Measurements from ENCODE around the gene CCDC81.
"Not testable (repeated sequence)": the region's sequence is repeated elsewhere in the genome, so short reads cannot be mapped to it uniquely, and the experiment has no call there.

The CCDC81 gene

DNA sequence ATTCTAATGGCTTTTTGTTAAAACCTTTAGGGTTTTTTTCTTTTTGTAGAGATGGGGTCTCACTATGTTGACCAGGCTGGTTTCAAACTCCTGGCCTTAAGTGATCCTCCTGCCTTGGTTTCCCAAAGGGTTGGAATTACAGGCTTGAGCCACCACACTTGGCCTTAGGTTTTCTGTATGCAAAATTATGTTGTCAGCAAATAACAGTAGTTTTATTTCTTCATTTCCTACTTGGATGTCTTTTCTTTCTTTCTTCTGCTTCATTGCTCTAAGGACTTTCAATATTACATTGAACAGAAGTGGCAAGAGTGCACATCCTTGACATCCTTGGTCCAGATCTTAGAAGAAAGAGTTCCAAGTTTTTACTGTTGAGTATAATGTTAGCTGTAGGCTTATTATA, 52.8 kb downstream of the CCDC81 start:
- Histone ChIP-seq H3K36me3 (ENCODE audit: insufficient read depth, low read length) (peaks cover 19% of the 10 kb centered on the region), H3K4me1 (ENCODE audit: insufficient read depth, low read length) (no peaks in the 10 kb centered on the region), H3K27me3 (ENCODE audit: insufficient read depth, low read length) (no peaks in the 10 kb centered on the region), H3K4me3 (ENCODE audit: low read length) (no peak overlapping the region), H3K9me3 (ENCODE audit: low read length) (peaks cover 13% of the 10 kb centered on the region), H2AFZ (ENCODE audit: low read depth, low read length) (no peak overlapping the region)

DNA sequence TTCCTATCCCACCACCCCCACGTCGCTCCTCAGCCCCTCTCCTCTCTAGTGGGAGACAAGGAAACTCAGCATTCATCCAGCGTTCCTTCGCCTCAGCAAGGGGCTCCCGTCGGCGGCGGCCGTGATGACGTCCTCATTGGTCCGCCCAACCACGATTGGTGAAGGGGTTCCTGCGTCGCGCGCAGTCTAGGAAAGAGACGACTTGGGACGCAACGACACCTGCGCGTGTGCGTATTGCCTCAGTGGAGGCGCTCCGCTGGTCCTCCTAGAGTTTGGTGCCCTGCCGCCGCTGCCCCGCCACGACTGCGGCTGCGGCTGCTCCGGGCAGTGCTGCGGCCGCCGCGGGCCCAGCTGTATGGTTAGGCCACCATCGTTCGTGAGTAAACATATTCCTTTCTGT, 56.6 kb downstream of the CCDC81 start:
- Histone ChIP-seq H3K4me3 (ENCODE audit: low read length) (no peak overlapping the region), H2AFZ (ENCODE audit: low read depth, low read length) (no peak overlapping the region), H3K9me3 (ENCODE audit: low read length) (peaks cover 13% of the 10 kb centered on the region), H3K36me3 (ENCODE audit: insufficient read depth, low read length) (peaks cover 7% of the 10 kb centered on the region), H3K27me3 (ENCODE audit: insufficient read depth, low read length) (no peaks in the 10 kb centered on the region), H3K4me1 (ENCODE audit: insufficient read depth, low read length) (no peaks in the 10 kb centered on the region)

DNA sequence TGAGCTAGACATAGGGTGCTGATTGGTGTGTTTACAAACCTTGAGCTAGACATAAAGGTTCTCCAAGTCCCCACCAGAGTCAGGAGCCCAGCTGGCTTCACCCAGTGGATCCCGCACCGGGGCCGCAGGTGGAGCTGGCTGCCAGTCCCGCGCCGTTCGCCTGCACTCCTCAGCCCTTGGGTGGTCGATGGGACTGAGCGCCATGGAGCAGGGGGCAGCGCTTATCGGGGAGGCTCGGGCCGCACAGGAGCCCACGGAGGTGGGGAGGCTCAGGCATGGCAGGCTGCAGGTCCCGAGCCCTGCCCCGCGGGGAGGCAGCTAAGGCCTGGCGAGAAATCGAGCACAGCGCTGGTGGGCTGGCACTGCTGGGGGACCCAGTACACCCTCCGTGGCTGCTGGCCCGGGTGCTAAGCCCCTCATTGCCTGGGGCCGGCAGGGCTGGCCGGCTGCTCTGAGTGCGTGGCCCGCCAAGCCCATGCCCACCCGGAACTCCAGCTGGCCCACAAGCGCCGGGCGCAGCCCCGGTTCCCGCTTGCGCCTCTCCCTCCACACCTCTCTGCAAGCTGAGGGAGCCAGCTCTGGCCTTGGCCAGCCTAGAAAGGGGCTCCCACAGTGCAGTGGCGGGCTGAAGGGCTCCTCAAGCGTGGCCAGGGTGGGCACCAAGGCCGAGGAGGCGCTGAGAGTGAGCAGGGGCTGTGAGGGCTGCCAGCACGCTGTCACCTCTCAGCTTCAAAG, 58.8 kb downstream of the CCDC81 start:
- not testable (repeated sequence) for H3K36me3 ChIP-seq (ENCODE audit: insufficient read depth, low read length); H2AFZ ChIP-seq (ENCODE audit: low read depth, low read length); H3K4me1 ChIP-seq (ENCODE audit: insufficient read depth, low read length); H3K4me3 ChIP-seq (ENCODE audit: low read length); H3K27me3 ChIP-seq (ENCODE audit: insufficient read depth, low read length)
- peaks cover 13% of the 10 kb centered on the region for H3K9me3 ChIP-seq (ENCODE audit: low read length)

DNA sequence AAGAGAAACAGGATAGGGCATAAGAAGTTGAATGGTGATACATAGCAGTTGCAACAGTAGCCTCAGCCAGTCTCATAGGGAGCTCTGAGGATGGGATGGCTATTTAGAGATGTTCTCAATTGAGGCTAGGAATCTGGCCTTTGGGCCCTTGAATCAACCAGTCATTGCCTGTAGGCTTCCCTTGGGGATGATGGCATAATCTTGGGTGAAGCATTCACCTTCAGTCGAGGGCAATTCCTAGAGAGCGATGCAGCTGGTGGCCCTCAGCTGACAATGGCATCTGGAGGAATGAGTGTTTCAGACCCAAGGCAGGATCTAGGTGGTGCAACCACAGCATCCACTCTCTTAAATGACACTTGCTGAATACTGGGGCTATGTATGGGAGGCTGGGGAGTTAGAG, 61.0 kb downstream of the CCDC81 start:
- no peak overlapping the region for H2AFZ ChIP-seq (ENCODE audit: low read depth, low read length)
- H3K9me3 ChIP-seq (ENCODE audit: low read length), result peaks cover 9% of the 10 kb centered on the region
- no peaks in the 10 kb centered on the region for H3K27me3 ChIP-seq (ENCODE audit: insufficient read depth, low read length)
- peaks cover 6% of the 10 kb centered on the region for H3K4me1 ChIP-seq (ENCODE audit: insufficient read depth, low read length)
- H3K4me3 ChIP-seq (ENCODE audit: low read length), result no peak overlapping the region
- H3K36me3 ChIP-seq (ENCODE audit: insufficient read depth, low read length), result peaks cover 7% of the 10 kb centered on the region

GRCh38 chr11:86438685-86439084, 64.0 kb downstream of the CCDC81 start:
- peaks cover 6% of the 10 kb centered on the region for H3K4me1 ChIP-seq (ENCODE audit: insufficient read depth, low read length)
- no peak overlapping the region for H2AFZ ChIP-seq (ENCODE audit: low read depth, low read length)
- no peak overlapping the region for H3K4me3 ChIP-seq (ENCODE audit: low read length)
- H3K36me3 ChIP-seq (ENCODE audit: insufficient read depth, low read length), result no peaks in the 10 kb centered on the region
- H3K27me3 ChIP-seq (ENCODE audit: insufficient read depth, low read length), result no peaks in the 10 kb centered on the region
- H3K9me3 ChIP-seq (ENCODE audit: low read length), result no peaks in the 10 kb centered on the region

DNA sequence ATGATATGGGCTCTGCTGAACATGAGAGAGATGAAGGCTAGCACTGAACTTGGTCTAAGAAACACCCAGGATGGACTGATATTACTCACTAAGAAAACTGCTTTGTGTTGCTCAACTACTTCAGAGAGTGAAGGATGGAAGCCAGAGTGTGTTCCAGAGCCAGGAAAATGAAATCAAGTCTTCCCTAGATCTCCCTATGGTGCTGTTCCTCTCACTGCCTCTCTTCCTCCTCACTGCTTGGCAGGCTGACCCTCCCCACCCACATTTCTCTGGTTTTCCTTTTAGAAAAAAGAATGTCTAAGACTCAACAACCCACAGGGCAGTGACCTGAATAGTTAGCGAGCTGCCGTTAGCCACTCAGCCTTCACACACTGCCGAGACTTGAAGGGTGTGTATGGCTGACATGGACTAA, 65.6 kb downstream of the CCDC81 start:
- no peak overlapping the region for H3K4me3 ChIP-seq (ENCODE audit: low read length)
- H3K4me1 ChIP-seq (ENCODE audit: insufficient read depth, low read length), result peaks cover 6% of the 10 kb centered on the region
- H3K27me3 ChIP-seq (ENCODE audit: insufficient read depth, low read length), result no peaks in the 10 kb centered on the region
- H3K36me3 ChIP-seq (ENCODE audit: insufficient read depth, low read length), result no peaks in the 10 kb centered on the region
- no peaks in the 10 kb centered on the region for H3K9me3 ChIP-seq (ENCODE audit: low read length)
- no peak overlapping the region for H2AFZ ChIP-seq (ENCODE audit: low read depth, low read length)

DNA sequence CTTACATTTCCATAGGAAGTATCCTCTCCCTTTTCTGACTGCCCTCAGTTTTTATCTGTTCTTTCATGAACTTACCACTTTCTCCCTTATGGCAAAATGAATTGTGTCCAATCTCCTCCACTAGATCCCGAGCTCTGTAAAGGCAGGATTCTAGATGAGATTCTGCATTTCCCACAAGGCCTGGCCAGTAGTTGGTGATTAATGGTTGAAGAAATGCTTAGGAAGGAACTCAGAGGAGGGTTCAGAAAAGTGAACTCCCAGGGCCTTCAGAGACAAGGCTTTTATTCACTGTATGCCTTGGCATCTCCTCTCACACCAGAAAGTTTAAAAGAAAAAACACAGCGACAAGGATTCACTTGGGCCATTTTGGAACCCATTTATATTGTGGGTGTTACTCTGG, 66.2 kb downstream of the CCDC81 start:
- Histone ChIP-seq H3K36me3 (ENCODE audit: insufficient read depth, low read length) (no peaks in the 10 kb centered on the region), H3K4me3 (ENCODE audit: low read length) (no peak overlapping the region)

DNA sequence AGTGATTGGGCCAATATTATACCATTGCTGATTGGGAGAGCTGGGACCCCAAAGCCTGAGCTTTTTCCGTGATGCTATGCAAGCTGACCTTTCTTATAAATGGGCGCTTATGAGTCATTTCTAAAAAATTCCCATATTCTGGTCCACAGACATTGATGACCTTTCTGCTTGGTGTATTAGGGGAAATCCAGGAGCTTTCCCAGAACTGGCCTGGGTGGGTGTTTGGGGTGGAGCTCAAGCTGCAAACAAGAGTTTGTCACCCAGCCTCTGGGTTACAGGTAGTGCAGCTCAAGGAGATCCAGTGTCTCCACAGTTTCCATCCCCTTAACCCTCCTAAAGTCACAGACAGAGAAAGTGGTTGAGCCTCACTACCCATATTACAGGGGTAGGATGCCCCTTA, 67.7 kb downstream of the CCDC81 start:
- Histone ChIP-seq H3K36me3 (ENCODE audit: insufficient read depth, low read length) (no peaks in the 10 kb centered on the region), H3K27me3 (ENCODE audit: insufficient read depth, low read length) (no peaks in the 10 kb centered on the region), H2AFZ (ENCODE audit: low read depth, low read length) (no peak overlapping the region), H3K4me3 (ENCODE audit: low read length) (no peak overlapping the region), H3K9me3 (ENCODE audit: low read length) (peaks cover 4% of the 10 kb centered on the region), H3K4me1 (ENCODE audit: insufficient read depth, low read length) (peaks cover 6% of the 10 kb centered on the region)

More for the DNA sequence above, 66.2 kb downstream of the CCDC81 start:
- no peaks in the 10 kb centered on the region for H3K9me3 ChIP-seq (ENCODE audit: low read length)
- H3K27me3 ChIP-seq (ENCODE audit: insufficient read depth, low read length), result no peaks in the 10 kb centered on the region
- peaks cover 6% of the 10 kb centered on the region for H3K4me1 ChIP-seq (ENCODE audit: insufficient read depth, low read length)
- no peak overlapping the region for H2AFZ ChIP-seq (ENCODE audit: low read depth, low read length)

- H3K27me3 ChIP-seq (ENCODE audit: insufficient read depth, low read length), result no peaks in the 10 kb centered on the region
- H3K9me3 ChIP-seq (ENCODE audit: low read length), result peaks cover 4% of the 10 kb centered on the region
- no peaks in the 10 kb centered on the region for H3K36me3 ChIP-seq (ENCODE audit: insufficient read depth, low read length)
- H3K4me3 ChIP-seq (ENCODE audit: low read length), result no peak overlapping the region
- H2AFZ ChIP-seq (ENCODE audit: low read depth, low read length), result no peak overlapping the region
- H3K4me1 ChIP-seq (ENCODE audit: insufficient read depth, low read length), result peaks cover 6% of the 10 kb centered on the region
Observed at GRCh38 chr11:86442827-86443226, 68.1 kb downstream of the CCDC81 start.

GRCh38 chr11:86443415-86443814, 68.7 kb downstream of the CCDC81 start:
- no peaks in the 10 kb centered on the region for H3K36me3 ChIP-seq (ENCODE audit: insufficient read depth, low read length)
- peaks cover 6% of the 10 kb centered on the region for H3K4me1 ChIP-seq (ENCODE audit: insufficient read depth, low read length)
- no peak overlapping the region for H3K4me3 ChIP-seq (ENCODE audit: low read length)
- no peaks in the 10 kb centered on the region for H3K27me3 ChIP-seq (ENCODE audit: insufficient read depth, low read length)
- peaks cover 4% of the 10 kb centered on the region for H3K9me3 ChIP-seq (ENCODE audit: low read length)
- H2AFZ ChIP-seq (ENCODE audit: low read depth, low read length), result no peak overlapping the region

DNA sequence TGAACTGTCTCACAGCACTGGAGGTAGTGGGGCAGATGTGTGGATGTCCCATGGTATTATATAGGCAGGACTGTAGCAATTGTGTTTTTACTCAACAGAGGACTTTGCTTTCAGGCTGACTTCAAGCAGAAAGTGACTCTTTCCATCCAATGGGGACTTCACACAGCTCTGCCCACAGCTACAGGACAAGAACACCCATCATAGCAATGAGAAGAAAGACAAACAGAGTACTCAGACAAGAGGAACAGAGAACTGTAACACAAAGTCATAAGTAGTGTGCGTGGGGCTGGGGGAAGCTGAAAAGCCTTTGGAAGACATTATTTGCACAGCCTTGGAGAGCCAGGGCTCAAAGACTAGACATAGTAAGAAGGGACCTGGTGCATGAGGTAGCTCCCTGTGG, 70.3 kb downstream of the CCDC81 start:
- no peaks in the 10 kb centered on the region for H3K36me3 ChIP-seq (ENCODE audit: insufficient read depth, low read length)
- no peak overlapping the region for H2AFZ ChIP-seq (ENCODE audit: low read depth, low read length)
- no peaks in the 10 kb centered on the region for H3K27me3 ChIP-seq (ENCODE audit: insufficient read depth, low read length)
- peaks cover 4% of the 10 kb centered on the region for H3K9me3 ChIP-seq (ENCODE audit: low read length)
- peaks cover 6% of the 10 kb centered on the region for H3K4me1 ChIP-seq (ENCODE audit: insufficient read depth, low read length)
- H3K4me3 ChIP-seq (ENCODE audit: low read length), result no peak overlapping the region

- Histone ChIP-seq H3K4me3 (ENCODE audit: low read length) (no peak overlapping the region), H3K36me3 (ENCODE audit: insufficient read depth, low read length) (no peaks in the 10 kb centered on the region), H3K27me3 (ENCODE audit: insufficient read depth, low read length) (no peaks in the 10 kb centered on the region), H3K4me1 (ENCODE audit: insufficient read depth, low read length) (no peaks in the 10 kb centered on the region), H3K9me3 (ENCODE audit: low read length) (peaks cover 5% of the 10 kb centered on the region), H2AFZ (ENCODE audit: low read depth, low read length) (no peak overlapping the region)
Observed at GRCh38 chr11:86446163-86446923, 71.7 kb downstream of the CCDC81 start.

- no peak overlapping the region for H2AFZ ChIP-seq (ENCODE audit: low read depth, low read length)
- no peak overlapping the region for H3K4me3 ChIP-seq (ENCODE audit: low read length)
- no peaks in the 10 kb centered on the region for H3K4me1 ChIP-seq (ENCODE audit: insufficient read depth, low read length)
- H3K9me3 ChIP-seq (ENCODE audit: low read length), result peaks cover 5% of the 10 kb centered on the region
- H3K36me3 ChIP-seq (ENCODE audit: insufficient read depth, low read length), result no peaks in the 10 kb centered on the region
- H3K27me3 ChIP-seq (ENCODE audit: insufficient read depth, low read length), result no peaks in the 10 kb centered on the region
Observed at GRCh38 chr11:86446924-86447285, 72.2 kb downstream of the CCDC81 start.

Data from neuron (in vitro differentiated cells).